ENCODE results near the gene NKX3-2.

The NKX3-2 gene

DNA sequence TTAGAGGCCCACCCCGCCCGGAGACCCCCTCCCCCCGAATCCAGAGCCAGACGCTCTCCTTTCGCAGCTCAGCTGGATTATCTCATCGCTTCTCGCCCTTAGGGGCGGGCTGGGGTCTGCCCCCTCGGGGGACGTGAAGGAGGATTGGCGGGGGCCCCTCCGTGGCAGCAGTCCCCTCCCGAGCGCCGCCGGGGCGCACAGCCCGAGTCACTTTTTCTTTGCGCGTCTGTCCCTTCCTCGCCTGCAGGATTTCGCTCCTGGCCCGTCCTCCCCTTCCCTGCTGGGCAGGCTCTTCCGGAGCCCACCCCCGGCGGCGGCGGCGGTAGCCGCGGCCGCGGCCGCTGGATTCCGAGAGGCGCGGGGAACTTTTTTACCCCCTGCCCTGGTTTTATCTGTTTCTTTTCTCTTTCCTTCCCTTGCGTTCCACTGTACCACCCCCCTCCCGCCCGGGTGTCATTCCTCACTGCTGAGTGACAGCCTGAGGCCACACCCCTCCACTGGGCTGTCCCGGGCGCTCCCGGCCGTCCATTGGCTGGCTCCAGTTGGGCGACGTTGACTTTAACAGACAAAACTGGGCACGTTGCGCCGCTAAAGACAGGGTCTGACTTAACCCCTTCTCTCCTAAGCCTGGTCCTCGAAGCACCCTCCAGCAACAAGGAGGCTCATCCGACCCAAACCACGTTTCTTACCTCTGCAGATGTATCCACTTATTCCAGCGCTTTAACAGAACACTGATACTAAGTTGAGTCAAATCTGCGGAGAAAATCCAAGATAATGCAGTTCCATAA is 492 bp upstream of the NKX3-2 start:
- peak; percentile 25 for DNase-seq

DNA sequence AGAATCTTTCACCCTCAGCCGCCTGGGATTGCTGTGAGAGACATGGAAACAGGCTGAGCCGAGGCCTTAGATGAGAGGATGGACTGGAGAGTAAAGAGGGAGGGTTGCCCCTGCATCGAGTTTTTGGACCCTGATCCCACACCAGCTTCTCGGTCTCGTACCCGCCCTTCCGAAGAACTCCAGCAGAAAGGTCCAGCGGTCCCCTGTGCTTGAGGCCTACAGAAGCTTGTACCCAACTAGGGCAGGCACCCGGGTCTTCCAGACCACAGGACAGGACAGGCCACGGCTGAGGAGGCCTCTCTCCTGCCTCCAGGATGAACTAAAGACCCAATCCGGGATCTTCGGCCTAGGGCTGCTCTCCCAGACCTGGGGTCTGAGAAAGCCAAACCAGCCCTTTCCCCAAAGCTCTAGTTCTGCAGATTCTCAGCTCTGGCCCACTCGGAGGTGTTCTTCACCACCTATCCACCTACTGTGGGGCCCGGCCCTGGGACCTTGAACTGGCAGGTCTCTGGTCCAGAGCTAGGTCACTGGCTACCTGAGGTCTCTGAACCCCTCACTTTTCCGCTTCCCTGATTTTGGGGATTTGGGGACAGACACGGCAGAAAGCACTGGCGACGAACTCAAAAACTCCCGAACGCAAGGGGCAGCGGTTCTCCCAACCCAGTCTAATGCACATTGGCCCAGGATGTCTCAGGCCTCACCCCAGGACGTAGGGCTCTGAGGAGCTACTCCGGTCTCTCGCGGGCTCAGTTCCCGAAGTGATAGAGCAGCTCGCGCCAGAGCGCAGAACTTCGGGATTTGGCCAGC is 1.1 kb downstream of the NKX3-2 start:
- no peak for DNase-seq

DNA sequence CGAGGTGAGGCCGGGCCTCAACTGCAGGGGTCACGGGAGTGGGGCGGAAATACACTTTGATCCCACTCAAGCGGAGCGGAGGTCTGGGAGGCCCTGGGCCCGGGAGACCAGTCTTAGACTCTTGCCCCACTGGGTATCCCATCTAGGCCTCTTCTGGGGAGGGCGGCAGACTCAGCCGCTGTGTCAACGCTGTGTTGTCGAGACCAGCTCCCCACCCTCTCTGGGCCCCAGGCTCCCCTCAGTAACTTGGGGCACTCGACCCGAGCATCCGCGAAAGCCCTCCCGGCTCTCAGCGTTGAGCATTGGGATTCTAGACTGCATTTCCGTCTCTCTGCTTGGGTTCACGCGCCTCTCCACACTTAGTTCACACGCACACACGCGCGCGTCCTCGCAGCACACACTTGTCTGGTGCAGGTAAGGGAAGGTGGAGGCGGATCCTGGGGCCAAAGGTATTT is 1.7 kb downstream of the NKX3-2 start:
- DNase-seq, result no peak

DNA sequence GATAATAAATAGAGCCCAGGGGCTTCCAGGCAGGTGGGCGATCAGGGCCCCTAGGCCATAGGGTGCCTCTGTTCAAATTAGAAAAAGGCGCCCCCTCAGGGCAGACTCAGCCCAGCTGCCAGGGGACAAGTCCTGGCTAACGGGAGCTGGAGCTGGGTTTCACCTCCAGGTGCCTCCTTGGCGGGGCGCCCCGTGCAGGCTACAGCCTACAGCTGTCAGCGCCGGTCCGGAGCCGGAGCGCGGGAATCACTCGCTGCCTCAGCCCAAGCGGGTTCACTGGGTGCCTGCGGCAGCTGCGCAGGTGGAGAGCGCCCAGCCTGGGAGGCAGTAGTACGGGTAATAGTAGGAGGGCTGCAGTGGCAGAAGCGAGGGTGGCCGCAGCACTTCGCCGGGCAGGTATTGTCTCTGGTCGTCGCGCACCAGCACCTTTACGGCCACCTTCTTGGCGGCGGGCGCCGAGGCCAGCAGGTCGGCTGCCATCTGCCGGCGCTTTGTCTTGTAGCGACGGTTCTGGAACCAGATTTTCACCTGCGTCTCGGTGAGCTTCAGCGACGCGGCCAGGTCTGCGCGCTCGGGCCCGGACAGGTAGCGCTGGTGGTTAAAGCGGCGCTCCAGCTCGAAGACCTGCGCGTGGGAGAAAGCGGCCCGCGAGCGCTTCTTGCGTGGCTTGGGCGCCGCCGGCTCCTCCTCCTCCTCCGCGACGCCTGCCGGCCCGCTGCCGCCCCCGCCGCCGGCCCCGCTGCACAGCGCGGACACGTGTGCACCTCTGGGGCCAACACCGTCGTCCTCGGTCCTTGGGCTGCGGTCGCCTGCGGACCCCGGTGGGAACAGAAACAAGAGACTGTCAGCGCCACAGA is 2.4 kb downstream of the NKX3-2 start:
- DNase-seq, result no peak

DNA sequence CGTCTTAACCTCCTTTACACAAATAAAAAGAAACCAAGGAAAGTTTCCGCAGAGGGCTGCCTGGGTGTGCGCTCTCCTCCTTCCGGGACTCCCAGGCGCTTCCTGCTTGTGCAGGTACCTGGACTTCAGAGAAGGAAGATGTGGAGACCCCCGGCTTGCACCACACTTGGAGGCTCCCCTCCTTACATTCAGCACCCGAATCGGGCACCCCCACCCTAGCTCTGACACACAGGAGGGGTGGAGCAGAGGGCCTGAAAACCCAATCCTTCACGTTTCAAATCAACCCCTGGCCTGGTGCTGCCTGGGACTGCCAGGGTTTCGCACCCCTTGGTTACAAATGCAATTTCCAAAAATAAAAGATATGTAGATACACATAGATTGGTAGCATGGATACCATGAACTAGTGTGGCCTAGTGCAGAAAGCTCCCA is 3.1 kb downstream of the NKX3-2 start:
- no peak for DNase-seq

DNA sequence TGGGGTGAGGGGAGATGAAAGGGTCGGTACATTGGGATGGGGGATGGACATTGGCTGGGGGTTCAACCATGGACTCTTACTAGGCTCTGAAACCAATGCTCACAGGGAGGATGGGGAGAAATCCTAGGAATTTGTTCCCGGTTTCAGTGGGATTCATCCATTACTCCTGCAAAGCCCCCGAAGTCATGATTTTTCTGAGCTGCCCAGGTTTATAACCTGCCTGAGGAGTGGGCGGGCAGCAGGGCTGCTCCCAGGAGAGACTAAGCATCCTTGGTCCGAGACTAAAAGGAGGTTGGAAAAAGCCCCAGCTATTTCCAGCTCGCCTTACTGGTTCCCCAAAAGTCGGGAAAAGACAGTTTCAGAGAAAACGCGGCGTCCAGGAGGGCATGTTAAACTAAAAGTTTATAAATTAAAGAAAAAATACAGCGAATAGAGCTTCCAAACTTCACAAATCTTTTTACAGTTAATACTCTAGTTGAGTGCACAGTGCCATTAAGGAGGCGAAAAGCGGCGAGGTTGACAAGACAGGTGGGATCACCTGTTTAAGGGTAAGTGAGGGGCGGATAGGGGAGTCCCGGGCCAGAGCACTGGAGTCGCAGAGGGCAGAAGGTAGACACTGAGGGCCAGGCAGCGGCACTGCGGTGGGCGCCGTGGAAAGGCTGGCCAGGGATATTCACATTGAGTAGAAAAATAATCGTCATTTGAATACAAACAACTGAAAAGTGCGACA is 3.7 kb downstream of the NKX3-2 start:
- no peak for DNase-seq

DNA sequence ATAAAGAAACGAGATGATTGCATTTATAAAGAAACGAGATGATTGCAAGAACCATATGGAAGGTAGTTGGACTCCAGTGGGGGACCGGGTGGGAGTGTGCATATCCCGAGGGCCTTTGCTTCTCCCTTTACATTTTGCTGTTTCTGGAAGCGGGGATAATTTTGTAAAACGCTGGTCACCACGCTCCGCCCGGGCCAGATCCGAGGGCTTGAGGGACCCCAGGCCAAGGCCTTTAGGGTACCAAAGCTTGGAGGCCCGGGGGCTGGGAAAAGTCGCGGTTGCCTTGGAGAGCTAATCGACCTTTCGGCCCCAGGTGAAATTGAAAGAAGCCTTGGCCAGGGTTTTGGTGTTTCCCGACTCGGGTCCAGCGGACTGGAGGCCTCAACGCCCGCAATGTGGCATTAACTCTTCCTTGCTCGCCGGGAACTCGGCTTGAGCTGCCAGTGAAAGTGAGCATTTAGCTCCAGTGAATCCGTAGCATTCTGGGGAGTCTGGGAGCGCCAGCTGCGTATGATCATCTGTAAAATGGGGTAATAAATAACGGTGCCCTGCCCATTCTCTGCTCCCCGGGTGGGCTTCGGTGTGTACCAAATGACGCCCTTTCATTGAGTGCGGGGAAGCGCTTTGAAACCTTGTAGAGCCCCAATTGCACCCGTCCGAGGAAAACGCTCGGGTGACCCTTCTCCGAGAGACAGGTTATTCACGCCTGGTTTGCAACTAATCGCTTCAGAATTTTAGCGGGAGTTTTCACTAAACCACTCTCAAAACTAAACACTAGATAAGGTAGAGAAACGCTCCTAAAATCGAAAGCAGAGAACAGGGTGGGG is 4.5 kb downstream of the NKX3-2 start:
- no peak for DNase-seq

DNA sequence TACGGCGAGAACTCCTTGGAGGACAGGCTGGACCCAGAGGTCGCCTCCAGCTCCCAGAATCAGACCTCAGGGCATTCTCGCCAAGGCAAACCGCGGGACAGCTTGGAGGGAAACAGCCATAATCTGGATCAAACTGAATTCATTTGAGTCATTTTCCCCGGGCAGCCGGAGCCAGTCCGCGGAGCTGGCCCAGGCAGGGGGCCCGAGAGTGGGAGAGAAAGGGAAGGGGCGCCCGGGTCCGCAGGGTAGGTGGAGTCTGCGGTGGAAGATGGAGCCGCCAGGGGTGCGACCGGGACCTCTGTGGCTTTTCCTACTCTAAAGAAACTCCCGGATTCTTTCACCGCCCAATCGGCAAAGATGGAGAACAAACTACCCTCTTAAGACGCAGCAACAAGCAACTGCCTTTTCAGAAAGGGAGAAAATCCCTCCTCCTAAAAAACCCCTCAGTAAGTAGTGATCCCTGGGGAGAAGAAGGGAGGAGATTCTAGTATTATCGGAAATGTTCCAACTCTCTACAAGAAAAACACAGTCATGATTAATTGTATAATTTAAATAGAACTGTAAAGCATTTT is 5.2 kb downstream of the NKX3-2 start:
- no peak for DNase-seq

DNA sequence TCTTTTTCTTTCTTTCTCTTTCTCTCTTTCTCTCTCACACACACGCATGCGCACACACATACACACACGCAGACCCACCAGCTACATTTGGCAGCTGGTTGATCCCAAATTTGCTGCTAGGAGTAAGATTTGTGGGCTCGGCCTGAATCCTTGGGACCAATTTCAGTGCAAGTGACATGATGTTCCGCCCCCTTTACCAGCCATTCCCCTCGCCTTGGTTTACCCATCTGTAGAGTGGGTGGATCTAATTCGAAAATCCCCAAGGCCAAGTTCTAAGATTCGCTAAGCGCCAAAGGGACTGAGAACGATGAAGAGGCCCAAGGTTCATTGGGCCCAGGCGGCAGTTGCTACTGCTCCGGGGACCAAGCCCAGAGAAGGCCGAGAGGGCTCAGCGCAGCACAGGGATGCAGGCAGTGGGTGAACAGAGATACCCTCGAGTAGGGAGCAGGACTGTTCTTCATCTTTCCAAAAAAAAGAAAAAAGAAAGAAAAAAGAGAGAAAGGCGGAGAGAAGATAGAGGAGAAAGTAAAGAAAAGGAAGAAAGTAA is 5.8 kb downstream of the NKX3-2 start:
- no peak for DNase-seq

DNA sequence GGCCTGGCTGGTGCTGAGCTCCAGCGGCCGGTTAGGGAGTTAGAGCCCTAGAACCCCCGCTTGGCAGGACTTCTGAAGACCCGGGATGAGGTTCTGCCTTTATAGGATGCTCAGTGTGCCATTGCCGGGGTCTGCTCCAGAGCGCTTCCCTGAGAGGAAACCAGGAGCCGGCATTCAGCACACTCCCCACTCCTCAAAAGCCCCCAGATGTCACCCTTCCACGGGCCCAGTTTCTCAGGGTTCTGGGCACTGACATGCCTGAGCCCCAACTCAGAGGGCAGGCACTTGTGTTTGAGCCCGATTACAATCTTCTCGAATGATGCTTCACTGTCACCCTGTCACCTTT is 6.5 kb downstream of the NKX3-2 start:
- DNase-seq, result no peak

DNA sequence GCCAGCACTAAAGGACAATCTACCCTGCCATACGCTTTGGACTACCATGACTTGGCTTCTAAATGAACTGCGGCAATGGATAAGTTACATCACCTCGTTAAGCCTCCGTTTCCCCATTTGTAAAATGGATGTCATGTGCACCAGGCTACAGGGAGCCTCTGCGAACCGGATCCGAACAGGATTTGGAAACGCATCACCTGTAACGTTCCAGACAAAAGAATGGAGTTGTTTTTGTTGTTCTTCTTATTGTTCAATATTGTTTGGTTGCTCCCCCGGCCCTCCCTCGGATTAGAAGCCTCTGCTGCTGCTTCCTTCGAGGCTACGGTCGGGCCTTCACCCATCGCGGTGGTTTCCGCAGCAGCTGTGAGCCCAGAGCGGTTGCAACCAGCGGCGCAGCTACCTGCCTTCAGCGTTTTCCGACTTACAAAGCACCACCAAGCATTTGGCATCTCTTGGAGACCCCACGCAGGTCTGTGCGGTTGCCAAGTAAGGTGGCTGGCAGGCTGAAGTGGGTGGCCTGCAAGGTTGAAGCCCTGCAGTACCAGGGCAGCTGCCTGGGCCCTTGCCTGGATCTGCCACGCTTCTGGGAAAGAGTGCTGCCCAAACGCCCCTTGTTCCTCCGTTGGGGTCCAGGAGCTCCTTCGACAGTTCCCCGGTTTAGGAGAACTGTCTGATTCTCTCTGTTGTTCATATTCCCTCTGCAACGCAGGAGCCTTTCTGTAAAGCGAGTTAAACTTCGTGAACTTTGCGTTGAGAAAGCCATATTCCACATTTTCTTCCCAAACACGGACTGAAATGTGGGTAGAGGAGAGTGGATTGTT is 7.1 kb downstream of the NKX3-2 start:
- no peak for DNase-seq

DNA sequence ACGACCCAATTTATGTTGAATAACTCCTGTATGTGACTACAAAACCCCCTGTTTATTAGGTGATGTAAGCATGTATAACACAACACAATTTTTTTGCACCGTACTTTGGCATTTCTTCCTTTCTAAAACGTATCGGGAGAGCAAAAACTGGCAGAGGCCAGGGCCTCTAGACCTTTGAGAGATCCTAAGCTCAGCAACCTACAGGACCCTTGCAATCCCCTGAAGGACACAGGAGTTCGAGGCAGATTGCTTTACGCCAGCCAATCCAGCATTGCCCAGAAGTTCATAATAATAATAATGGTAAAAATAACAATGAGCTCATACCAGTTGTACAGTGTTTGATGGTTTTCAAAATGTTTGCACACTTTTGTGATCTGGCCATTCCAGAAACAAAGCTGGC is 7.7 kb downstream of the NKX3-2 start:
- DNase-seq, result no peak

DNA sequence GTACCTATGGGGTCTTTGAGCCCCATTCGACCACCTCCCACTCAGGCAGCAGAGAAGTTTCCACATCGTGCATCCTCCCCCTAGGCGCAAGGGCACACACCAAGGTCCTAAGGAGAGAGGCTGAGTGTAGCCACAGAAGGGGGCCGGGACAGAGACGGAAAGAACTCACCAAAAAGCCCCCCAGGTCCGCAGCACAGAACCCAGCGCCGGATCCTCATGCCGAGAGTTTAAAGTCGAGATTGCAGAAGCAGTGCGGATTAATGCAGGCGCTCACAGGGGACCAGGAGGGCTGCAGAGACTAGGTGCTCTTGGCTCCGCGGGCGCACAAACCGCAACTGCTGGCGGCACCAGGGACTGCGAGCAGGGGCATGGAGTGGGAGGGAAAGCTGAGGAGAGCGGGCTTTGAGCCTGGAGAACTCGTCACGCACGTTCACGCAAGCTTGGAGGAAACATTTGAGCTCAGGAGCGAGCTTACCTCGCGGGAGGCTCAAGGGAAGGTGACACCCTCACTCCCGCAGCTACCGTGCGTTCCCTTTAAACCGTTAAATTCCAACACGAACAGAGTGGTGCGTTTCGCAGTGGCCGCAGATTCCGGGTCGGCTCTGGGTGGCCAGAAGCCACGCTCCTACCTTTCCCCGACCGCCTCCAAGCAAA is 8.5 kb downstream of the NKX3-2 start:
- DNase-seq, result peak; percentile 0

DNA sequence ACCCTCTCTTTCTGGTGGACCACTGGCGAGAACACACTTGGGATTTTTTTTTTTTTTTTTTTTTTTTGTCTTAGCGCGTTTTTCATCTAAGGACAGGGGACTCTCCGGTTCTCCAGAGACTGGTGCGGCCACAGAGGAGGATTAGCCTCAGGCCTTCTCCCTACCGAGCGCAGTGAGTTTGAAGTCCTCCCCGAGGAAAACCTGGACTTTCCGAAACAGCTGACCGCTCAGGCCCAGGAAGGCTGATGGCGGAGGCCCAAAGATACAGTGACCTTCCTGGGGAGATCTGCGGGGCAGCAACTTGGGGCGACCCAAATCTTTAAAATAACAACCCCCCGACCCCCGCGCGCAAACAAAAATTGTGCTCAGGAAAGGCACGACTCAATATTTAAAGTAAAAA is 9.2 kb downstream of the NKX3-2 start:
- no peak for DNase-seq

DNA sequence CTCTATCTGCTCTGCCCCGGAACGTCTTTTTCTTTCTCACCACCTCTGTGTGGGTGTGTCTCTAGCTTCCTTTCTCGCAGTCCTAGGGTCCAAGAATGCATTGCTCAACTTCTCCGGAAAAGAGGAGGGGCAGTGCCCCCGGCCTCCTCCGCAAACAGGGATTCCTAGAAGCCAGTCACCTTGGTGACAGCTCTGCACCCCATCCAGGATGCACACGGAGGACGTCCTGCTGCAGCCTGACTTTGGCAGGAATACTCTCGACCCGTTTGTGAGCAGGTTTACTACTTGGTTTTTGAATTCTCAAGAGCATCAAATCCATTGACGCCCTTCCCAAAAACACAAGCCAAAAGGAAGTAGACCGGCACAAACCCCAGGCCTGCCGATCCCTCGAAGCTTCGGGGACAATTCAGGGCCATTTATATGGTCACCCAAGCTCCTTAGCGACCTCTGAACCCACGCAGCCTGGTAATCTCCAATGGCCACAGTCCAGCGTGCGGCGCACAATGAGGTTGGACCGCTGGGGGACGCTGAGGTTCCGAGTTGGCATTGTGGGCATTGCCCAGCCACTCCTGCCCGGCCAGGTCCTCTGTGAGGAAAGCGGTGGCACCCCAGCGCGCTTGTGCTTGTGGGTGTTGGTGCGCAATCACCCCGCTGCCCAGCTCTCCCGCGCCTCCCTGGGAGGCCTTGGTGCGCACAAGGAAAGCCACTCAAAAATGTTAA is 9.8 kb downstream of the NKX3-2 start:
- no peak for DNase-seq

DNA sequence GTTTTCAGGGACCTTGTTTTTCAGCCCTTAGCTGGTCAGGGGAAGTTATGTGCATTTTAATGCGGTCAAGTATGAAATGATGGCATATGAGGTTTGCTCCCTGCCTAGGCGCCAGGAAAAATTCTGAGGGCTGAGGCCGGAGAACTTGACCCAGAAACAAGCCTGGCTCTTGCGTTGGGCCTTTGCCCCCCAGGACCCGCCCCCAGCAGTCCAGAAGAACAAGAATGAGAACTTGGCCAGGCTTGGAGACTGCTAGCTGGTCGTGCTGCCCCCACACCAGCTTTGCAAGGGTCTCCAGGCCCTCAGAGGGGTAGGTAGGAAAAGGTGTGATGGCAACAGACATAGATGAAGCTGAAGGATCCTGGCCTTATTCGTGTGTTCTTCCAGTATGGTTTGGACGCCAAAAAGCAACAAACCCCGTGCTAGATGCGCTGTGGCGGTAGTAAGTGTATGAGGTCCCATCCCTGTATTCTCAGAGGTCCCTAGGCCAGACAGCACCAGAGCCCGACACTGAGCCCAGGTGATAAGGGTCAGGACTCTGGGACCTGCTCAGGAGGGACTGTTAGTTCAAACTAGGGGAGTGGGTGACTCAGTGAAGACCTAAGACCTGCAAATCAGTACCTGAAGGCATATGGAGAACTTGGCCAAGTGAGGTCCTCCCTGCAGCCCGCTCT is 10.5 kb downstream of the NKX3-2 start:
- DNase-seq, result no peak

DNA sequence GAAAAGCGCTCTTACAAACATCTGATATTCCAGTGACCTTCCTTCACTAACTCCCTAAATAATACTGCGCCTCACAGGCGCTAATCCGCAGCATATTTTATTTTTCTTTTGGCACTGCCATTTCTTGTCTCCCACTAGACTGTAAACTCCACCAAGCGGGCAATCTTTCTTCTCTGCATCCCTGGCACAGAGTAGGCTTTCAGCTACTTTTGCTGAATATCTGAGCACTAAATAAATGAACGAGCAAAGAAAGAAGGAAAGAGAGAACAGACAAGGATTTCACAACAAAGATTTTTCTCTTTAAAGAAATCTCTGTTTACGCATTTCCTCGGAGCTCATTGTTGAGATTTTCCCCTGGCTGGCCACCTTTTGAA is 12.7 kb downstream of the NKX3-2 start:
- no peak for DNase-seq
